OCI-LY7 (cell line): Measurements from ENCODE around the gene OR51E2. TPM values are rescaled to one million over a fixed set of nuclear protein-coding genes. Genes with fewer than 3 reads are reported as not detected.

ENCODE experiments used
- BruUV-seq: library from RNA; stranded (reverse); fragments of 400-500 nt; replicated peaks from 2 replicates; lab custom pipeline; 2021; lab: Mats Ljungman, UMichigan
- CTCF ChIA-PET: fragments of 300-600 bp; sonication (Branson Sonifier 250); formaldehyde crosslinking; loops from one replicate; lab custom pipeline; 2022; ENCODE audit warnings: antibody characterized with exemption; ENCODE audit not compliant: unreplicated experiment; lab: Charles Lee
- POLR2A ChIA-PET: fragments of 300-600 bp; sonication (Branson Sonifier 250); formaldehyde crosslinking; loops from one replicate; lab custom pipeline; 2022; ENCODE audit warnings: antibody characterized with exemption; lab: Charles Lee
- DNase-seq: peaks from one replicate; pipeline ENCODE4 v3.0.0-alpha.2; 2015; ENCODE audit warnings: low spot score
- H2AFZ ChIP-seq: fragments of 200-600 bp; sonication (generic), shearing (Covaris generic); 2 replicates; pipeline ENCODE4 v1.6.1; 2014; ENCODE audit warnings: mild to moderate bottlenecking, antibody characterized with exemption, low read length, moderate library complexity
- H3K27ac ChIP-seq: fragments of 200-600 bp; sonication (generic); 2 replicates; pipeline ENCODE4 v1.5.1; 2014; ENCODE audit warnings: mixed run types, low read depth, mild to moderate bottlenecking, moderate library complexity, low read length, inconsistent platforms; ENCODE audit not compliant: poor library complexity, severe bottlenecking
- H3K36me3 ChIP-seq: fragments of 200-600 bp; sonication (generic); 2 replicates; pipeline ENCODE4 v1.6.1; 2014; ENCODE audit warnings: mild to moderate bottlenecking, antibody characterized with exemption, low read length, moderate library complexity, mixed read lengths; ENCODE audit not compliant: insufficient read depth
- H3K4me1 ChIP-seq: fragments of 200-600 bp; sonication (generic); 2 replicates; pipeline ENCODE4 v1.5.1; 2014; ENCODE audit warnings: mild to moderate bottlenecking, low read length; ENCODE audit not compliant: insufficient read depth, poor library complexity, severe bottlenecking
- H3K4me2 ChIP-seq: fragments of 200-600 bp; sonication (generic); 2 replicates; pipeline ENCODE4 v1.6.1; 2014; ENCODE audit warnings: mild to moderate bottlenecking, low read length
- H3K4me3 ChIP-seq: fragments of 200-600 bp; sonication (generic); 2 replicates; pipeline ENCODE4 v1.5.1; 2014; ENCODE audit warnings: mild to moderate bottlenecking, low read depth, low read length; ENCODE audit not compliant: poor library complexity, severe bottlenecking
- H3K79me2 ChIP-seq: fragments of 200-600 bp; sonication (generic); 2 replicates; pipeline ENCODE4 v1.6.1; 2016; ENCODE audit warnings: low read depth, mild to moderate bottlenecking, low read length, moderate library complexity, mixed read lengths; ENCODE audit not compliant: insufficient read depth
- H3K9me2 ChIP-seq: fragments of 200-600 bp; sonication (generic); 2 replicates; pipeline ENCODE4 v1.6.1; 2016; ENCODE audit warnings: mild to moderate bottlenecking, low read length, mixed read lengths; ENCODE audit not compliant: insufficient read depth
- H3K9me3 ChIP-seq: fragments of 200-600 bp; sonication (generic); 2 replicates; pipeline ENCODE4 v1.6.1; 2014; ENCODE audit warnings: mild to moderate bottlenecking, mixed run types, low read length, mixed read lengths
- H4K20me1 ChIP-seq: fragments of 200-600 bp; sonication (generic); 2 replicates; pipeline ENCODE4 v1.6.1; 2014; ENCODE audit warnings: mild to moderate bottlenecking, antibody characterized with exemption, low read length, moderate library complexity, mixed read lengths; ENCODE audit not compliant: insufficient read depth
- EZH2phosphoT487 ChIP-seq: fragments of 200-600 bp; sonication (generic); IDR thresholded peaks from 2 replicates; pipeline ENCODE4 v1.6.1; 2018; ENCODE audit warnings: low read depth, borderline replicate concordance, mild to moderate bottlenecking, mixed run types, antibody characterized with exemption, low read length, moderate library complexity, mixed read lengths
- intact Hi-C: fragments of 100-400 bp; cut with micrococcal nuclease; formaldehyde crosslinking; loops from one replicate; pipeline ENCODE4 v1.10.0; 2022; ENCODE audit not compliant: unreplicated experiment
- total RNA-seq, 2 experiments: library from RNA; depleted of rRNA in 1 of 2; stranded (reverse); fragments of >200 nt in 1 of 2; shearing (Covaris generic) in 1 of 2; gene quantifications; 2 replicates each; pipeline ENCODE4 v1.2.3, GENCODE V29; 2014 to 2022
- TF ChIP-seq, protein P1 (sequence below): fragments of 200-600 bp; sonication (generic); conservative IDR thresholded peaks from 2 replicates; pipeline ENCODE4 v1.5.1; 2014; ENCODE audit warnings: mild to moderate bottlenecking, antibody characterized with exemption, low read length, moderate library complexity, mixed read lengths

The OR51E2 gene
- total RNA-seq, 2 experiments from 2014 or later = not detected

DNA sequence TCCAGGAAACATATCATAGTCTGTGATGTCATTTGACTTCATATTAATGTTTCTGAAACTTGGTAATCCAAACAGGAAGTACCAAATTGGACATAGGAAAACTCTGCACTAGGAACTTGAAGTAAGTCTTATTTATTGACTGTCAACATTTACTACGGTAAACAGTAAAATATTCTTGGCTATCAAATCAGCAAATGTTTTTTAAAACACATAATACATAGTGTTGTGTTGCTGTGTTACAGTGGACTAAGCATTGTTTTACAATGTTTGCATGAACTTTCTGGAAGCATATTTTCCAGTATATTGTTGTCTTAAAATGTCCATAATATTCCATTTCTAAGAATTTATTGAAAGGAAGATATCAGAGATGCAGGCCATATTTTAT, 2.8 kb upstream of the OR51E2 start:
- no peak for DNase-seq
- H3K9me2 ChIP-seq = no peaks in the 10 kb centered on the region
- H3K27ac ChIP-seq = no peak overlapping the region
- no TSS peak for BruUV-seq
- TF ChIP-seq, protein P1, sequence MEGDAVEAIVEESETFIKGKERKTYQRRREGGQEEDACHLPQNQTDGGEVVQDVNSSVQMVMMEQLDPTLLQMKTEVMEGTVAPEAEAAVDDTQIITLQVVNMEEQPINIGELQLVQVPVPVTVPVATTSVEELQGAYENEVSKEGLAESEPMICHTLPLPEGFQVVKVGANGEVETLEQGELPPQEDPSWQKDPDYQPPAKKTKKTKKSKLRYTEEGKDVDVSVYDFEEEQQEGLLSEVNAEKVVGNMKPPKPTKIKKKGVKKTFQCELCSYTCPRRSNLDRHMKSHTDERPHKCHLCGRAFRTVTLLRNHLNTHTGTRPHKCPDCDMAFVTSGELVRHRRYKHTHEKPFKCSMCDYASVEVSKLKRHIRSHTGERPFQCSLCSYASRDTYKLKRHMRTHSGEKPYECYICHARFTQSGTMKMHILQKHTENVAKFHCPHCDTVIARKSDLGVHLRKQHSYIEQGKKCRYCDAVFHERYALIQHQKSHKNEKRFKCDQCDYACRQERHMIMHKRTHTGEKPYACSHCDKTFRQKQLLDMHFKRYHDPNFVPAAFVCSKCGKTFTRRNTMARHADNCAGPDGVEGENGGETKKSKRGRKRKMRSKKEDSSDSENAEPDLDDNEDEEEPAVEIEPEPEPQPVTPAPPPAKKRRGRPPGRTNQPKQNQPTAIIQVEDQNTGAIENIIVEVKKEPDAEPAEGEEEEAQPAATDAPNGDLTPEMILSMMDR = no peak
- TF ChIP-seq EZH2phosphoT487 = no peak
- no peak overlapping the region for H2AFZ ChIP-seq
- no peaks in the 10 kb centered on the region for H4K20me1 ChIP-seq
- CTCF ChIA-PET = no interaction called here
- H3K9me3 ChIP-seq = no peaks in the 10 kb centered on the region
- no peaks in the 10 kb centered on the region for H3K79me2 ChIP-seq
- H3K4me2 ChIP-seq = no peak overlapping the region
- no peak overlapping the region for H3K4me3 ChIP-seq
- no peaks in the 10 kb centered on the region for H3K4me1 ChIP-seq
- intact Hi-C loops = no loop called here
- POLR2A ChIA-PET = no interaction called here
- H3K36me3 ChIP-seq = no peaks in the 10 kb centered on the region

DNA sequence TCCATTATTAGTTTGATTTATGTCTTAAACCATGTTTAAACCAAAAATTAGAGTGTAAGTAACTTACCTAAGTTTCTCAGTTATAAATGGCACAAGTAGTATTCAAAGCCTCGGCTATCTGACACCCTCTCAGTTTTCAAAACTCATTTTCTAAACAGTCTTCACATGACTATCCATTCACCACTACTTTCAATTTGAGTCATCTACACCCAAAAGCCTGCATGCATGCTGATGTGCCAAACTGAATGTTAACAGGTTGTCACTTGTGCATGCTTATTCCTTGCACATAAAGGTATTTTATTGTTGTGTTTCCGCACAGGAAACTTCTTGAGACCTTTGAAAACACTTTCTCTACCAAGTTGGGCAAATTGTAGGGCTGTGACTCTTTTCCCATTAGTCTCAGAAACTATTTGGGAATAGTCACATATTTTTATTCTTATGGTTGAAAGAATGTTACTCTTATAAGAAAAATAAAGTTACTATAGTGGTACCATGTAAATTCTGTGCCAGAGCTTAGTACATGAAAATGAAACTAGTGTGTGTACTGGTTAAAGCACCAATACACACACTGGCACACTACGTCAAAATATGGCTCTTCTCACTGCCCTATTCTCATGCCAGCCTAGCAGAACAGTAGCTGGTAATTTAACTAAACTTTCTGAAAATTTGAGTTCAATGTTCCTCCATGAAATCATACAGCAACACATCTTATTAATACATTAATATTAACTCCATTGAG, 2.2 kb upstream of the OR51E2 start:
- Histone ChIP-seq H3K27ac (no peak overlapping the region), H3K4me3 (no peak overlapping the region), H4K20me1 (no peaks in the 10 kb centered on the region), H3K9me2 (no peaks in the 10 kb centered on the region), H3K36me3 (no peaks in the 10 kb centered on the region), H3K9me3 (no peaks in the 10 kb centered on the region), H3K4me2 (no peak overlapping the region), H3K79me2 (no peaks in the 10 kb centered on the region), H3K4me1 (no peaks in the 10 kb centered on the region), H2AFZ (no peak overlapping the region)
- intact Hi-C loops = no loop called here
- DNase-seq = no peak
- POLR2A ChIA-PET = no interaction called here
- CTCF ChIA-PET = no interaction called here
- TF ChIP-seq EZH2phosphoT487 = no peak
- TF ChIP-seq, protein P1 = no peak
- BruUV-seq = no TSS peak

DNA sequence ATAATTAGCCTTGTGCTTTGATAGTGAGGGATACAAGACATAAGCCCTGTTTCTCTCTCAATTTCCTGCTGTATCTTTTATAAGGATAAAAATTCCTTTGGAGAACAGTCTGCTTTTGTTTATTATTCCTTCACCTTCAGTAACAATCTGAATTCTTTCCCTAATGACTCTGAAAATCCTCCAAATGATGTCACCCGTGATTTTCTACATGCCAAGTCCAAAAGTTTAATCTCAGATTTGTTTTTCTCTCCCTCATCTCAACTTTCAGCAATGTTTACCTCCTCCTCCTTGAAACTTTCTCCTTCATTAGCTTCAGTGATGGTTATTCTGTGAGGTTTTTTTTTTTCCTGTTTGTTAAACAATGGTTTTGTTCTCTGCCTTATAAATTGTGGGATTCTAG, 2.2 kb downstream of the OR51E2 start:
- H3K79me2 ChIP-seq = no peaks in the 10 kb centered on the region
- ChIA-PET CTCF (no interaction called here), POLR2A (no interaction called here)
- H3K36me3 ChIP-seq = no peaks in the 10 kb centered on the region
- no peak for DNase-seq
- TF ChIP-seq, protein P1 = no peak
- no peak for TF ChIP-seq EZH2phosphoT487
- H4K20me1 ChIP-seq = no peaks in the 10 kb centered on the region
- no peak overlapping the region for H3K4me2 ChIP-seq
- no peak overlapping the region for H3K27ac ChIP-seq
- BruUV-seq = no TSS peak
- no peaks in the 10 kb centered on the region for H3K4me1 ChIP-seq
- H2AFZ ChIP-seq = no peak overlapping the region
- no peaks in the 10 kb centered on the region for H3K9me3 ChIP-seq
- no peaks in the 10 kb centered on the region for H3K9me2 ChIP-seq
- intact Hi-C loops = no loop called here
- no peak overlapping the region for H3K4me3 ChIP-seq
